Measurements from ENCODE around the gene HIP1R. TPM values are rescaled to one million over a fixed set of nuclear protein-coding genes. Genes with fewer than 3 reads are reported as not detected.

The HIP1R gene
- total and polyA plus RNA-seq, 2 experiments from 2014 or later = 8.0 to 22.1 TPM

DNA sequence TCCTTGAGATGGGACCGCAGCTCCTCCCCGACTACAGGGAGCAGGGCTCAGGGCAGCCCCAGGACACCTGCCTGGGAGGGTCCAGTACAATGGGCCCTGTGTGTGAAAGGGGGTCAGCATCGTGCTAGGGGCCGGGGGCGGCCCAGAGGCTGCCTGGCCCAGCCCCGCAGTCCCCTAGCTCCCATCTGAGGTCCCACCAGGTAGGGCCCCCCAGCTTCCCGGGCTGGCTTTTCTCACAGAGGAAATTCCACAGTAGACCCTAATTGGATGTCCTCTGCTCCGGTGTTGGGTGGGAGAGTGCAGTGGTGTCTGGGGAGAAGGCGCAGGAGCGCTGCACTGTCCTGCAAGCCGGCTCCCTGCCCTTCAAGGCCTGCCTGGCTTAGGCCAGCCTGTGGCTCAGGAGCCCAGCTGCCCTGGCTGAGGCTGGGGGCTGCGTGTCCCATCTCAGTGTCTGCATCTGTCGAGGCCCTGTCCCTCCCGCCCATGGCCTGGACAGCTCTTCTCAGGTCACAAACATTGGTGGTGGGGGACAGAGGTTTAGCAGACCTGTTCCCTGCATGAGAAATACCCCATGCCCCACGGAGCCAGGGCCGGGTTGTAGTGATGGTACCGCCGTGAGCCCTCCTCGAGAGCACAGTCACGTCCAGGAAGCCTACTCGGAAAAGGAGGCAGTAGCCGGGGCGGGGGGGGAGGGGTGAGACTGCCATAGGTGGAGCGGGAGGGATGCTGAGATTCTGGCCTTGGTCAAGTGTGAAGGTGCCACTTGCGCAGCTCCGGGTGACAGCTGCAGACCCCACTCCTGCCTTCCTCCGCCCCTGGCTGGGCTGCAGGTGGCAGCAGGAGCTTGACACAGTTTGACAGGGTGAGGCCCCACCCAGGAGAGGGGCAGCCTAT lies 11.6 kb downstream of the HIP1R start:
- ATAC-seq (no peak), DNase-seq (ENCODE audit: low spot score) (no peak)
- no peaks in the 10 kb centered on the region for H3K9me2 ChIP-seq (ENCODE audit: insufficient read depth)
- H3K36me3 Mint-ChIP-seq (ENCODE audit: low read depth) = no peaks in the 10 kb centered on the region; the same call in 2 of the 3 replicates
- H3F3A ChIP-seq (replicated peaks; ENCODE audit: low read depth) = no peaks in the 10 kb centered on the region
- peaks cover 3% of the 10 kb centered on the region; the same call in 1 of the 2 replicates for H3K4me1 ChIP-seq (ENCODE audit: insufficient read depth)
- H3K4me1 Mint-ChIP-seq = peaks cover 9% of the 10 kb centered on the region
- H4K20me1 ChIP-seq (replicated peaks; ENCODE audit: insufficient read depth) = 0 out of 2 replicates have a peak, but pooled peaks cover 5% of the 10 kb centered on the region
- no peak overlapping the region for H2AFZ ChIP-seq
- H3K4me3 Mint-ChIP-seq = no peak overlapping the region
- no peak overlapping the region for H3K4me2 ChIP-seq
- H3K27ac Mint-ChIP-seq = no peak overlapping the region
- H3K4me3 ChIP-seq = no peak overlapping the region
- H3K36me3 ChIP-seq (ENCODE audit: insufficient read depth) = no peaks in the 10 kb centered on the region
- H3K27me3 ChIP-seq (ENCODE audit: insufficient read depth) = no peaks in the 10 kb centered on the region
- TF ChIP-seq EZH2 (IDR thresholded peaks at IDR 0.05; ENCODE audit: low read depth, unreplicated experiment) (no peak), POLR2AphosphoS5 (IDR thresholded peaks at IDR 0.05; ENCODE audit: low read depth) (no peak), NANOG (IDR thresholded peaks at IDR 0.05; ENCODE audit: borderline replicate concordance) (no peak), STAT1 (IDR thresholded peaks at IDR 0.05; ENCODE audit: unreplicated experiment) (no peak), CREB1 (CRISPR knock-in tag; IDR thresholded peaks at IDR 0.05; ENCODE audit: low read depth) (no peak), JUNB (IDR thresholded peaks at IDR 0.05; ENCODE audit: unreplicated experiment) (no peak)
- TF ChIP-seq, protein P1, sequence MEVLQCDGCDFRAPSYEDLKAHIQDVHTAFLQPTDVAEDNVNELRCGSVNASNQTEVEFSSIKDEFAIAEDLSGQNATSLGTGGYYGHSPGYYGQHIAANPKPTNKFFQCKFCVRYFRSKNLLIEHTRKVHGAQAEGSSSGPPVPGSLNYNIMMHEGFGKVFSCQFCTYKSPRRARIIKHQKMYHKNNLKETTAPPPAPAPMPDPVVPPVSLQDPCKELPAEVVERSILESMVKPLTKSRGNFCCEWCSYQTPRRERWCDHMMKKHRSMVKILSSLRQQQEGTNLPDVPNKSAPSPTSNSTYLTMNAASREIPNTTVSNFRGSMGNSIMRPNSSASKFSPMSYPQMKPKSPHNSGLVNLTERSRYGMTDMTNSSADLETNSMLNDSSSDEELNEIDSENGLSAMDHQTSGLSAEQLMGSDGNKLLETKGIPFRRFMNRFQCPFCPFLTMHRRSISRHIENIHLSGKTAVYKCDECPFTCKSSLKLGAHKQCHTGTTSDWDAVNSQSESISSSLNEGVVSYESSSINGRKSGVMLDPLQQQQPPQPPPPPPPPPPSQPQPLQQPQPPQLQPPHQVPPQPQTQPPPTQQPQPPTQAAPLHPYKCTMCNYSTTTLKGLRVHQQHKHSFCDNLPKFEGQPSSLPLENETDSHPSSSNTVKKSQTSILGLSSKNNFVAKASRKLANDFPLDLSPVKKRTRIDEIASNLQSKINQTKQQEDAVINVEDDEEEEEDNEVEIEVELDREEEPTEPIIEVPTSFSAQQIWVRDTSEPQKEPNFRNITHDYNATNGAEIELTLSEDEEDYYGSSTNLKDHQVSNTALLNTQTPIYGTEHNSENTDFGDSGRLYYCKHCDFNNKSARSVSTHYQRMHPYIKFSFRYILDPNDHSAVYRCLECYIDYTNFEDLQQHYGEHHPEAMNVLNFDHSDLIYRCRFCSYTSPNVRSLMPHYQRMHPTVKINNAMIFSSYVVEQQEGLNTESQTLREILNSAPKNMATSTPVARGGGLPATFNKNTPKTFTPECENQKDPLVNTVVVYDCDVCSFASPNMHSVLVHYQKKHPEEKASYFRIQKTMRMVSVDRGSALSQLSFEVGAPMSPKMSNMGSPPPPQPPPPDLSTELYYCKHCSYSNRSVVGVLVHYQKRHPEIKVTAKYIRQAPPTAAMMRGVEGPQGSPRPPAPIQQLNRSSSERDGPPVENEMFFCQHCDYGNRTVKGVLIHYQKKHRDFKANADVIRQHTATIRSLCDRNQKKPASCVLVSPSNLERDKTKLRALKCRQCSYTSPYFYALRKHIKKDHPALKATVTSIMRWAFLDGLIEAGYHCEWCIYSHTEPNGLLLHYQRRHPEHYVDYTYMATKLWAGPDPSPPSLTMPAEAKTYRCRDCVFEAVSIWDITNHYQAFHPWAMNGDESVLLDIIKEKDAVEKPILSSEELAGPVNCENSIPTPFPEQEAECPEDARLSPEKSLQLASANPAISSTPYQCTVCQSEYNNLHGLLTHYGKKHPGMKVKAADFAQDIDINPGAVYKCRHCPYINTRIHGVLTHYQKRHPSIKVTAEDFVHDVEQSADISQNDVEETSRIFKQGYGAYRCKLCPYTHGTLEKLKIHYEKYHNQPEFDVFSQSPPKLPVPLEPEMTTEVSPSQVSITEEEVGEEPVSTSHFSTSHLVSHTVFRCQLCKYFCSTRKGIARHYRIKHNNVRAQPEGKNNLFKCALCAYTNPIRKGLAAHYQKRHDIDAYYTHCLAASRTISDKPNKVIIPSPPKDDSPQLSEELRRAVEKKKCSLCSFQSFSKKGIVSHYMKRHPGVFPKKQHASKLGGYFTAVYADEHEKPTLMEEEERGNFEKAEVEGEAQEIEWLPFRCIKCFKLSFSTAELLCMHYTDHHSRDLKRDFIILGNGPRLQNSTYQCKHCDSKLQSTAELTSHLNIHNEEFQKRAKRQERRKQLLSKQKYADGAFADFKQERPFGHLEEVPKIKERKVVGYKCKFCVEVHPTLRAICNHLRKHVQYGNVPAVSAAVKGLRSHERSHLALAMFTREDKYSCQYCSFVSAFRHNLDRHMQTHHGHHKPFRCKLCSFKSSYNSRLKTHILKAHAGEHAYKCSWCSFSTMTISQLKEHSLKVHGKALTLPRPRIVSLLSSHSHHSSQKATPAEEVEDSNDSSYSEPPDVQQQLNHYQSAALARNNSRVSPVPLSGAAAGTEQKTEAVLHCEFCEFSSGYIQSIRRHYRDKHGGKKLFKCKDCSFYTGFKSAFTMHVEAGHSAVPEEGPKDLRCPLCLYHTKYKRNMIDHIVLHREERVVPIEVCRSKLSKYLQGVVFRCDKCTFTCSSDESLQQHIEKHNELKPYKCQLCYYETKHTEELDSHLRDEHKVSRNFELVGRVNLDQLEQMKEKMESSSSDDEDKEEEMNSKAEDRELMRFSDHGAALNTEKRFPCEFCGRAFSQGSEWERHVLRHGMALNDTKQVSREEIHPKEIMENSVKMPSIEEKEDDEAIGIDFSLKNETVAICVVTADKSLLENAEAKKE (CRISPR knock-in tag; IDR thresholded peaks at IDR 0.05) = no peak
- TF ChIP-seq, protein P2, sequence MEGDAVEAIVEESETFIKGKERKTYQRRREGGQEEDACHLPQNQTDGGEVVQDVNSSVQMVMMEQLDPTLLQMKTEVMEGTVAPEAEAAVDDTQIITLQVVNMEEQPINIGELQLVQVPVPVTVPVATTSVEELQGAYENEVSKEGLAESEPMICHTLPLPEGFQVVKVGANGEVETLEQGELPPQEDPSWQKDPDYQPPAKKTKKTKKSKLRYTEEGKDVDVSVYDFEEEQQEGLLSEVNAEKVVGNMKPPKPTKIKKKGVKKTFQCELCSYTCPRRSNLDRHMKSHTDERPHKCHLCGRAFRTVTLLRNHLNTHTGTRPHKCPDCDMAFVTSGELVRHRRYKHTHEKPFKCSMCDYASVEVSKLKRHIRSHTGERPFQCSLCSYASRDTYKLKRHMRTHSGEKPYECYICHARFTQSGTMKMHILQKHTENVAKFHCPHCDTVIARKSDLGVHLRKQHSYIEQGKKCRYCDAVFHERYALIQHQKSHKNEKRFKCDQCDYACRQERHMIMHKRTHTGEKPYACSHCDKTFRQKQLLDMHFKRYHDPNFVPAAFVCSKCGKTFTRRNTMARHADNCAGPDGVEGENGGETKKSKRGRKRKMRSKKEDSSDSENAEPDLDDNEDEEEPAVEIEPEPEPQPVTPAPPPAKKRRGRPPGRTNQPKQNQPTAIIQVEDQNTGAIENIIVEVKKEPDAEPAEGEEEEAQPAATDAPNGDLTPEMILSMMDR (conservative IDR thresholded peaks at IDR 0.05; ENCODE audit: low read depth in 2 of 2) = no peak
- TF ChIP-seq, protein P3, sequence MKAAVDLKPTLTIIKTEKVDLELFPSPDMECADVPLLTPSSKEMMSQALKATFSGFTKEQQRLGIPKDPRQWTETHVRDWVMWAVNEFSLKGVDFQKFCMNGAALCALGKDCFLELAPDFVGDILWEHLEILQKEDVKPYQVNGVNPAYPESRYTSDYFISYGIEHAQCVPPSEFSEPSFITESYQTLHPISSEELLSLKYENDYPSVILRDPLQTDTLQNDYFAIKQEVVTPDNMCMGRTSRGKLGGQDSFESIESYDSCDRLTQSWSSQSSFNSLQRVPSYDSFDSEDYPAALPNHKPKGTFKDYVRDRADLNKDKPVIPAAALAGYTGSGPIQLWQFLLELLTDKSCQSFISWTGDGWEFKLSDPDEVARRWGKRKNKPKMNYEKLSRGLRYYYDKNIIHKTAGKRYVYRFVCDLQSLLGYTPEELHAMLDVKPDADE (IDR thresholded peaks at IDR 0.05) = no peak
- no peak overlapping the region for H3K27ac ChIP-seq (ENCODE audit: low read depth)
- H3K27me3 Mint-ChIP-seq (ENCODE audit: insufficient read depth, low read depth, poor library complexity) = peaks cover 12% of the 10 kb centered on the region
- H3K79me2 ChIP-seq (replicated peaks; ENCODE audit: insufficient read depth) = no peaks in the 10 kb centered on the region
- H3K9me3 Mint-ChIP-seq = no peaks in the 10 kb centered on the region

All from GM23338 (cell line).